GM12878 (cell line): Measurements from ENCODE around the gene AP1M2. TPM values are rescaled to one million over a fixed set of nuclear protein-coding genes. Genes with fewer than 3 reads are reported as not detected.

ENCODE experiments used
- ATAC-seq: fragments of 200-7000 bp; cut with Tn5 transposase; 3 replicates; pipeline ENCODE4 v1.9.1; 2020; ENCODE audit warnings: mild to moderate bottlenecking, moderate library complexity
- BruUV-seq: library from RNA; stranded (reverse); fragments of 400-500 nt; replicated peaks from 2 replicates; lab custom pipeline; 2021; lab: Mats Ljungman, UMichigan
- CTCF ChIA-PET: fragments of 300-600 bp; sonication (Branson Sonifier 250); formaldehyde crosslinking; extraction: SDS; loops from one replicate; lab custom pipeline; 2021; ENCODE audit warnings: inconsistent platforms; lab: Yijun Ruan, JAX
- POLR2A ChIA-PET: fragments of 350-600 bp; formaldehyde crosslinking; extraction: SDS; loops from one replicate; lab custom pipeline; 2021; ENCODE audit warnings: inconsistent platforms; lab: Charles Lee
- RAD21 ChIA-PET: fragments of 300-600 bp; sonication (Branson Sonifier 250); formaldehyde crosslinking; loops from one replicate; lab custom pipeline; 2023; ENCODE audit warnings: antibody characterized with exemption; ENCODE audit not compliant: unreplicated experiment; lab: Charles Lee
- SMC1A ChIA-PET: fragments of 300-600 bp; sonication (Branson Sonifier 250); formaldehyde crosslinking; loops from one replicate; lab custom pipeline; 2023; ENCODE audit not compliant: unreplicated experiment, uncharacterized antibody; lab: Charles Lee
- DNase-seq: peaks from one replicate; pipeline ENCODE4 v3.0.0-alpha.2; 2011; ENCODE audit warnings: low read depth, low spot score
- FAIRE-seq: peaks from 3 replicates; lab custom pipeline; 2011; peaks lifted over from hg19 to GRCh38; lab: Jason Lieb, UNC
- H2AFZ ChIP-seq: 2 replicates; pipeline ENCODE4 v1.6.0; 2011; ENCODE audit warnings: low read depth, low read length, control low read depth; ENCODE audit not compliant: control insufficient read depth
- H3K27ac ChIP-seq: 2 replicates; pipeline ENCODE4 v1.5.1; 2011; ENCODE audit warnings: control low read depth; ENCODE audit not compliant: control insufficient read depth, insufficient read depth
- H3K27me3 ChIP-seq, 2 experiments: replicated peaks in 1 of 2; 2 replicates each; pipeline versions ENCODE4 v1.6.0 to v1.6.1; 2011; ENCODE audit warnings: low read length in 1 of 2; ENCODE audit not compliant: control insufficient read depth in 2 of 2, insufficient read depth in 2 of 2
- H3K36me3 ChIP-seq, 2 experiments: 2 replicates each; pipeline ENCODE4 v1.5.1; 2011; ENCODE audit warnings: low read length in 1 of 2; ENCODE audit not compliant: control insufficient read depth in 2 of 2, insufficient read depth in 2 of 2
- H3K4me1 ChIP-seq: 2 replicates; pipeline ENCODE4 v1.6.1; 2011; ENCODE audit warnings: mild to moderate bottlenecking, low read length, moderate library complexity, mixed read lengths; ENCODE audit not compliant: control insufficient read depth, insufficient read depth
- H3K4me2 ChIP-seq: 2 replicates; pipeline ENCODE4 v1.6.0; 2011; ENCODE audit warnings: control low read depth; ENCODE audit not compliant: control insufficient read depth, insufficient read depth
- H3K4me3 ChIP-seq: fragments of 200-600 bp; sonication (generic); 2 replicates; pipeline ENCODE4 v1.5.1; 2016
- H3K79me2 ChIP-seq: 2 replicates; pipeline ENCODE4 v1.6.0; 2011; ENCODE audit warnings: low read length; ENCODE audit not compliant: control insufficient read depth, insufficient read depth
- H3K9ac ChIP-seq: 2 replicates; pipeline ENCODE4 v1.8.0; 2011; ENCODE audit warnings: low read length, control low read depth, mixed read lengths; ENCODE audit not compliant: control insufficient read depth, insufficient read depth
- H3K9me3 ChIP-seq: replicated peaks from 3 replicates; pipeline ENCODE4 v1.5.1; 2011; ENCODE audit warnings: mild to moderate bottlenecking, low read length; ENCODE audit not compliant: control insufficient read depth, insufficient read depth
- H4K20me1 ChIP-seq: 2 replicates; pipeline ENCODE4 v1.6.0; 2011; ENCODE audit not compliant: control insufficient read depth, insufficient read depth
- ATF7 ChIP-seq: fragments of 450-650 bp; IDR thresholded peaks from 2 replicates; pipeline ENCODE4 v1.6.1; 2016; ENCODE audit warnings: low read depth, mild to moderate bottlenecking
- BMI1 ChIP-seq: fragments of 450-650 bp; IDR thresholded peaks from 2 replicates; pipeline ENCODE4 v1.6.1; 2016; ENCODE audit warnings: mild to moderate bottlenecking, moderate library complexity, borderline replicate concordance
- CEBPZ ChIP-seq: fragments of 150-350 bp; IDR thresholded peaks from 2 replicates; pipeline ENCODE4 v1.6.1; 2016; ENCODE audit warnings: low read depth, low read length
- CREM ChIP-seq: IDR thresholded peaks from 2 replicates; pipeline ENCODE4 v1.6.1; 2014; ENCODE audit warnings: antibody characterized with exemption, low read depth
- ESRRA ChIP-seq: IDR thresholded peaks from 2 replicates; pipeline ENCODE4 v1.6.1; 2012; ENCODE audit warnings: mild to moderate bottlenecking, low read length, improper control_type of control experiment
- EZH2 ChIP-seq: IDR thresholded peaks from 2 replicates; pipeline ENCODE4 v1.6.1; 2012; ENCODE audit warnings: low read depth, mild to moderate bottlenecking, control low read depth, inconsistent platforms, low read length, borderline replicate concordance; ENCODE audit not compliant: control insufficient read depth
- FOXM1 ChIP-seq: IDR thresholded peaks from 2 replicates; pipeline ENCODE4 v1.6.1; 2012; ENCODE audit warnings: low read depth, mild to moderate bottlenecking, inconsistent platforms, low read length, moderate library complexity
- JUND ChIP-seq: IDR thresholded peaks from 2 replicates; pipeline ENCODE4 v1.6.1; 2012; ENCODE audit warnings: low read depth, mild to moderate bottlenecking, low read length, improper control_type of control experiment, moderate library complexity
- MTA2 ChIP-seq: fragments of 450-650 bp; IDR thresholded peaks from 2 replicates; pipeline ENCODE4 v1.6.1; 2016; ENCODE audit warnings: low read depth, mild to moderate bottlenecking, moderate library complexity
- NR2C1 ChIP-seq: fragments of 450-650 bp; IDR thresholded peaks from 2 replicates; pipeline ENCODE4 v1.6.1; 2017; ENCODE audit warnings: antibody characterized with exemption, mild to moderate bottlenecking, moderate library complexity
- PAX8 ChIP-seq: fragments of 450-650 bp; IDR thresholded peaks from 2 replicates; pipeline ENCODE4 v1.6.1; 2017; ENCODE audit warnings: mild to moderate bottlenecking, moderate library complexity
- RB1 ChIP-seq: fragments of 450-650 bp; formaldehyde crosslinking; IDR thresholded peaks from 2 replicates; pipeline ENCODE4 v1.6.1; 2017; ENCODE audit warnings: mild to moderate bottlenecking, borderline replicate concordance
- SIN3A ChIP-seq: IDR thresholded peaks from 2 replicates; pipeline ENCODE4 v1.6.1; 2012; ENCODE audit warnings: low read depth, low read length, improper control_type of control experiment
- SMC3 ChIP-seq: IDR thresholded peaks from 2 replicates; pipeline ENCODE4 v1.6.1; 2011; ENCODE audit warnings: low read length, improper control_type of control experiment, borderline replicate concordance
- STAT1 ChIP-seq: fragments of 450-650 bp; conservative IDR thresholded peaks from 2 replicates; pipeline ENCODE4 v1.6.1; 2014; ENCODE audit warnings: antibody characterized with exemption, mild to moderate bottlenecking
- YBX1 ChIP-seq: fragments of 450-650 bp; IDR thresholded peaks from 2 replicates; pipeline ENCODE4 v1.6.1; 2016; ENCODE audit warnings: antibody characterized with exemption
- ZNF217 ChIP-seq: fragments of 450-650 bp; IDR thresholded peaks from 2 replicates; pipeline ENCODE4 v1.6.1; 2017; ENCODE audit warnings: antibody characterized with exemption, mild to moderate bottlenecking
- WGBS: methylation state at CpG from one replicate; pipeline ENCODE4 v1.1.6; 2016; ENCODE audit warnings: low lambda C conversion rate; ENCODE audit not compliant: insufficient replicate concordance, insufficient coverage; ENCODE audit errors: missing lambda C conversion rate; 5-methylcytosine and 5-hydroxymethylcytosine counted together
- in situ Hi-C: fragments of 300-500 bp; cut with MboI; formaldehyde crosslinking; loops from 9 replicates; pipeline ENCODE4 v1.14.3; 2018; ENCODE audit warnings: mixed read lengths
- intact Hi-C: fragments of 100-400 bp; cut with micrococcal nuclease; formaldehyde crosslinking; loops from one replicate; pipeline ENCODE4 v1.14.2; 2022; ENCODE audit not compliant: unreplicated experiment
- polyA plus RNA-seq, 11 experiments: library from polyadenylated mRNA; depleted of rRNA in 4 of 11; unstranded in 6 of 11; stranded (reverse) in 5 of 11; fragments of >200 nt; fragmentation: Nextera tagmentation in 4 of 11; fragmentation: Illumina TruSeq in 1 of 11; extraction: Ambion mirVana in 4 of 11; extraction: Trizol in 1 of 11; gene quantifications; 1 replicate in 1 of 11; 2 replicates in 10 of 11; pipeline versions ENCODE4 v1.2.1 to v1.2.3, GENCODE V29; 2011 to 2016; ENCODE audit warnings: inconsistent platforms in 2 of 11, missing spikeins in 2 of 11, low read depth in 1 of 11
- total RNA-seq, 4 experiments: library from RNA; depleted of rRNA in 3 of 4; stranded (reverse); fragments of >200 nt in 3 of 4; fragmentation: Illumina TruSeq in 1 of 4; extraction: Trizol in 1 of 4; gene quantifications; 2 replicates each; pipeline versions ENCODE4 v1.2.1 to v1.2.3, GENCODE V29; 2013 to 2021
- TF ChIP-seq, protein P1 (sequence below): fragments of 450-650 bp; IDR thresholded peaks from 2 replicates; pipeline ENCODE4 v1.6.1; 2016; ENCODE audit warnings: mild to moderate bottlenecking, moderate library complexity, borderline replicate concordance

The AP1M2 gene
- total and polyA plus RNA-seq, 10 of the 15 experiments (the other 5 are each of a cell fraction or from before 2014, with no cell fraction given) = 0.72 TPM; not detected in 9

DNA sequence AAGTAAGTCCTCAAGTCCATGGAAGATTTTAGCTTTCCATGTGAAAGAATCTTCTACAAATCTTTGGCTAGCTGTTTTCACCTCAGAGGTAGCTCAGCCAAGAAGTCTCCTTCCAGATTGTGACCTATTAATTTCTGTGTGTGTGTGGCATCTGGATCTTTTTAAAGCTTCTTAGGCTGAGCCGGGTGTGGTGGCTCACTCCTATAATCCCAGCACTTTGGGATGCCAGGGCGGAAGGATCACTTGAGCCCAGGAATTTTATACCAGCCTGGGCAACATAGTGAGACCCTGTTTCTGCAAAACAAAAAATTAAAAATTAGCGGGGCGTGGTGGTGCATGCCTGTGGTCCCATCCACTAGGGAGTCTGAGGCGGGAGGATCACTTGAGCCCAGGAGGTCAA is 24.8 kb upstream of the AP1M2 start:
- Histone ChIP-seq H3K9ac (no peak overlapping the region), H3K4me2 (no peak overlapping the region), H3K9me3 (no peaks in the 10 kb centered on the region; the same call in 2 of the 3 replicates), H3K4me1 (no peaks in the 10 kb centered on the region), H3K36me3 (no peaks in the 10 kb centered on the region), H4K20me1 (no peaks in the 10 kb centered on the region), H3K27ac (no peak overlapping the region), H3K79me2 (peaks cover 5% of the 10 kb centered on the region), H3K27me3 (no peaks in the 10 kb centered on the region), H3K4me3 (no peak overlapping the region), H2AFZ (no peak overlapping the region)
- ChIA-PET CTCF (interaction anchor here (0.8 to 2.0 kb wide), 10 partner anchors 11 to 353 kb away, joined by 3 to 11 read pairs (median 4); partner anchors contain the start of gene QTRT1), POLR2A (interaction anchor here (0.6 to 1.8 kb wide), 5 partner anchors 10 to 758 kb away, joined by 3 to 5 read pairs (median 3); no protein-coding TSS in a partner anchor), RAD21 (interaction anchor here (1.2 kb wide), 1 partner anchor 33 kb away, joined by 5 read pairs; no protein-coding TSS in a partner anchor), SMC1A (interaction anchor here (0.9 to 1.1 kb wide), 3 partner anchors 31 to 342 kb away, joined by 3 read pairs; no protein-coding TSS in a partner anchor)
- 90% methylated on average over 5 of the region's 5 CpGs for WGBS
- ATAC-seq (no peak), FAIRE-seq (no peak), DNase-seq (no peak)
- intact Hi-C loops (no loop called here), in situ Hi-C loops (no loop called here)
- BruUV-seq = no TSS peak
- TF ChIP-seq ZNF217 (no peak), PAX8 (no peak), JUND (no peak), YBX1 (no peak), FOXM1 (no peak), ATF7 (no peak), BMI1 (no peak), MTA2 (no peak), CREM (no peak), CEBPZ (no peak), SIN3A (no peak), EZH2 (no peak), SMC3 (no peak), RB1 (no peak), STAT1 (no peak), ESRRA (no peak), NR2C1 (no peak)
- TF ChIP-seq, protein P1, sequence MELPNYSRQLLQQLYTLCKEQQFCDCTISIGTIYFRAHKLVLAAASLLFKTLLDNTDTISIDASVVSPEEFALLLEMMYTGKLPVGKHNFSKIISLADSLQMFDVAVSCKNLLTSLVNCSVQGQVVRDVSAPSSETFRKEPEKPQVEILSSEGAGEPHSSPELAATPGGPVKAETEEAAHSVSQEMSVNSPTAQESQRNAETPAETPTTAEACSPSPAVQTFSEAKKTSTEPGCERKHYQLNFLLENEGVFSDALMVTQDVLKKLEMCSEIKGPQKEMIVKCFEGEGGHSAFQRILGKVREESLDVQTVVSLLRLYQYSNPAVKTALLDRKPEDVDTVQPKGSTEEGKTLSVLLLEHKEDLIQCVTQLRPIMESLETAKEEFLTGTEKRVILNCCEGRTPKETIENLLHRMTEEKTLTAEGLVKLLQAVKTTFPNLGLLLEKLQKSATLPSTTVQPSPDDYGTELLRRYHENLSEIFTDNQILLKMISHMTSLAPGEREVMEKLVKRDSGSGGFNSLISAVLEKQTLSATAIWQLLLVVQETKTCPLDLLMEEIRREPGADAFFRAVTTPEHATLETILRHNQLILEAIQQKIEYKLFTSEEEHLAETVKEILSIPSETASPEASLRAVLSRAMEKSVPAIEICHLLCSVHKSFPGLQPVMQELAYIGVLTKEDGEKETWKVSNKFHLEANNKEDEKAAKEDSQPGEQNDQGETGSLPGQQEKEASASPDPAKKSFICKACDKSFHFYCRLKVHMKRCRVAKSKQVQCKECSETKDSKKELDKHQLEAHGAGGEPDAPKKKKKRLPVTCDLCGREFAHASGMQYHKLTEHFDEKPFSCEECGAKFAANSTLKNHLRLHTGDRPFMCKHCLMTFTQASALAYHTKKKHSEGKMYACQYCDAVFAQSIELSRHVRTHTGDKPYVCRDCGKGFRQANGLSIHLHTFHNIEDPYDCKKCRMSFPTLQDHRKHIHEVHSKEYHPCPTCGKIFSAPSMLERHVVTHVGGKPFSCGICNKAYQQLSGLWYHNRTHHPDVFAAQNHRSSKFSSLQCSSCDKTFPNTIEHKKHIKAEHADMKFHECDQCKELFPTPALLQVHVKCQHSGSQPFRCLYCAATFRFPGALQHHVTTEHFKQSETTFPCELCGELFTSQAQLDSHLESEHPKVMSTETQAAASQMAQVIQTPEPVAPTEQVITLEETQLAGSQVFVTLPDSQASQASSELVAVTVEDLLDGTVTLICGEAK = no peak
